GM19193 (cell line): ENCODE results near the gene TTC8.

Source experiments
- POLR2A ChIP-seq: IDR thresholded peaks from 4 replicates; pipeline ENCODE4 v1.6.1; 2011; ENCODE audit not compliant: insufficient read depth, insufficient read length; ENCODE audit errors: extremely low read depth

The TTC8 gene

DNA sequence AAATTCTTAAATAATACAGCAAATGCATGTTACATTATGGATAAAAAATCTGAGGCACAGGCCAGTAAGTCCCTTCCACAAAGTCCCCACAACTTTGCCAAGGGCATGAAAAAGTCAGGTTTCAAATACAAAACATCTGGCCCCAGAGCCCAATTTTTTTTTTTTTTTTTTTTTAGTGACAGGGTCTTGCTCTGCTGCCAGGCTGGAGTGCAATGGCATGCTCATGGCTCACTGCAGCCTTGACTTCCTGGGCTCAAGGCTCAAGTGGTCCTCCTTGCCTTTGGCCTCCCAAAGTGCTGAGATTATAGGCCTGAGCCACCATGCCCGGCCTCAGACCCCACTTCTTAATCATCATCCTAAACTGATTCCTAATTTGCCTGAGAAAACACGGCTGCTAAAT, 3.1 kb upstream of the TTC8 start:
- no peak for TF ChIP-seq POLR2A

DNA sequence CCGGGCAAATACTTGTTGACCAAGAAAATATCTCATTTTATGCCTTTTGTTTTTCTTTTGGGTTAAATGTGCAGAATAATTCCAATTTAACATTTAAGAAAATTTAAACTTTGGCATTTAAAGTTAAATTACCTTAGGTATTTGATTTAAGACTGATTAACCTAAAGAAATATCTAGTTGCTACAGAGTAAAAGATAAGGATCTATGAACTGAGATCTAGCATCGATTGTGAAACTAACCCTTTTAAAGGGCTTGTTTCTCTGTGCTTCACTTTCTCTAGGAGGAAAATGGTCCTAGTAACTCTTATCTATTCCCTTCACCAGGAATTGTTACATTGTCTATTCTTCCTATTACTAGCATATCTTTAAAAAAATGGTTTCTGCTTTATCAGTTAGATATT, 2.6 kb upstream of the TTC8 start:
- no peak for TF ChIP-seq POLR2A

- TF ChIP-seq POLR2A: no peak
Measured at GRCh38 chr14:88823968-88824313, 510 bp upstream of the TTC8 start.

DNA sequence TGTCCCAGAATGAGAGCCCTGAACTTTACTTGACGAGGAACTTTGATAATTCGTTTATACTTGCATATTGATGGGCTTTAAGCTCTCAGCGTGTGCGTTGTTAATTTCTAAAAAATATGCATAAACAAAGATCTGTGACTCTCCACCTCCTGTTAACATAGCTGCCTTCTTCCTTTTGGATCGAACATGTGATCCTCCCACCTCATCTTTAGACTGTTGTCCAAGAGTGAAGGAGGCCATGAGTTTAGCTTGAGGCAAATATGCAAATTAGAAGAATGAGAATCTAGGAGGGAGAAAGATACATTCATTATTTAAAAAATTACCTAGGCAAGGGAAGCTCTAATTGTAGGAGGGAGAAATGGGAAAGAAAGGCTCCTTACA, 617 bp downstream of the TTC8 start:
- no peak for TF ChIP-seq POLR2A

DNA sequence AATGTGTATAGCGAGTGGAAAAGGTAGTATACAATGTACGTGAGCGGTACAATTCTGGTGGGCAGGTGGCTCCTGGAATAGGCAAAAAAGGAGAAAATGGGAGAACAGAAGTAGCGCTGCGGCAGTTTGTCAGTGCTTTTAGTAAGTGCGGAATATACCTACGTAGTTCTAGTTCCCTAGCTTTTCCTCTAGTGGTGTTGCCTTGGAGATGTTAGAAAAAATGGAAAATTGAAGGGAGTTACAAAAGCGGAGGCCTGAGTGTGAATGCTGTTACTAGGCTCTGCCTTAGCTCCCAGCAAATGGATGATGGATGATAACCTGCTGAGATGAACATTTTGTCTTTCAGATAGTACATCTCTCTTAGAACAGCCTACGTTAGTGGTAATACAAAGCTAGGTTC, 1.1 kb downstream of the TTC8 start:
- TF ChIP-seq POLR2A: no peak

DNA sequence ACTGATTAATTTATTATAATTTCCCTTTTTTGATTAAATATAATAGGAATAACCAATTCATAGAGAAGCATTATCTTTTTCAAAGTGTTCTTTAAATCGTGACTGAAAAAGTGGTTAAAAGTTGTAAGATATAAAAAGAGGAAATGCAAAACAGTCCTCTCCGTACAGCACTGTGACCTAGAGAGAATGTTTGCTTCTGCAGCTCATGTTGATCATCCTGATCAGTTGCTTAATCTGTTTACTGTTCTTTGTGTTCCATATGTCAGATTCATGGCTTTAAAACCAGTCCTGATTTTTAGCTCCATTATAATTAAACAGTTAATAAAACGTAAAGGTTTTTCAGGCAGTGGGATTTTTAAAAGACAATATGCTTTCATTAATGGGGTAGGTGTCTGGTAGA, 4.7 kb downstream of the TTC8 start:
- TF ChIP-seq POLR2A: no peak

GRCh38 chr14:88829685-88830302, 5.3 kb downstream of the TTC8 start:
- no peak for TF ChIP-seq POLR2A

GRCh38 chr14:88831284-88831683, 6.8 kb downstream of the TTC8 start:
- no peak for TF ChIP-seq POLR2A

DNA sequence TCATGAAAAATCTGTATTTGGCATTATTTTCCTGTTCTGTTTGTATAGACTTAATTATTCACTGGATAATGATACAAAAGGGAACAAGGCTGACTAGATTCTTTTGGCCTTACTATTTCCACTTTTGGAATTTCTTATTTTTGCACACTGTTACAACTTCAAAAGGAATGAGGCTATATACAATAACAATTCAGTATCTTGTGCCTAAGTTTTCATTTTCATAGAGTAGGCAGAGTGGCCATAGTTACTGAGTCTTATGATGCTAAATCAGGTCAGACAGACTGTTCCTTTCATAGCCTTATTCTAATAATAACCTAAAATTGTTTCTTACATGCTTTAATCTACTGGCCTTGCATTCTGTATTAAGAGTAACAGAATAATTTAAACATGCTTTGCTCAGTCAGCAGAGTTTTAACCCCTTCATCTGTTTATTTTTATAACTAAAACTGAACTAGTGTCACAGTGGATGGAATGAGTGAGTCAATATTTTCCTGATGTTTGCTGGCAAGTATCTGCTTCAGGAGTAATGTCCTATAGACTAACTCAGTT, 10.5 kb downstream of the TTC8 start:
- TF ChIP-seq POLR2A: no peak

- TF ChIP-seq POLR2A: no peak
Measured at GRCh38 chr14:88835661-88836060, 11.2 kb downstream of the TTC8 start.

- no peak for TF ChIP-seq POLR2A
Measured at GRCh38 chr14:88837495-88837894, 13.0 kb downstream of the TTC8 start.

DNA sequence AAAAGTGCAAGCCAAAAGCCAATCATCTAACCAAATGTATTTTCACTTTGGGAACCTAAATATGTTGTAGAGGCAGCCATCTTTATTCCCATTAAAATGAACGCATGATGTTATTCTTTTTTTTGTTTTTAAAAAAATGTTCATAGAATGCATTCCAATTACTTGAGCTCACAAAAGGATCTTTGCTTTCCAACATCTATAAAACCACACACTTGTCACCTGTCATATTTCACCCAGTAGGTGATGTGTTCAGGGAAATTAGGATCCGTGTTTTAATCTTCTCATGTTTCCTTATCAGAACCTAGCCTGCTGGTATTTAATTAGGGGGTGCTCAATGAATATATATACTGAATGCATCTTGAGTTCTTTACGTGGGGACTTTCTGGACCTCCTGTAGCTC, 13.6 kb downstream of the TTC8 start:
- TF ChIP-seq POLR2A: no peak

DNA sequence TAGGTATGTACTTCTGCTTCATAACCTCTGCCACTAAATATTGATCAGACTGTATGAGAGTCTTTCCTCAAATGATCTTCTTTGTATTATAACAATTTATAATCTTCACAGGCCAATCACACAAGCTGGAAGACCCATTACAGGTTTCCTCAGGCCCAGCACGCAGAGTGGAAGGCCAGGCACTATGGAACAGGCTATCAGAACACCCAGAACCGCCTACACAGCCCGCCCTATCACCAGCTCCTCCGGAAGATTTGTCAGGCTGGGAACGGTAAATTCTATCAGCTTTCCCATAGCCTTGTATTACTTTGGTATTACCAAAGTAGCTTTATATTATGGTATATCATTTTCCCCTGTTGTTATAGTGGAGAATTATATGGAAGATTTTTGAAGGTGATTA, 16.5 kb downstream of the TTC8 start:
- TF ChIP-seq POLR2A: no peak

DNA sequence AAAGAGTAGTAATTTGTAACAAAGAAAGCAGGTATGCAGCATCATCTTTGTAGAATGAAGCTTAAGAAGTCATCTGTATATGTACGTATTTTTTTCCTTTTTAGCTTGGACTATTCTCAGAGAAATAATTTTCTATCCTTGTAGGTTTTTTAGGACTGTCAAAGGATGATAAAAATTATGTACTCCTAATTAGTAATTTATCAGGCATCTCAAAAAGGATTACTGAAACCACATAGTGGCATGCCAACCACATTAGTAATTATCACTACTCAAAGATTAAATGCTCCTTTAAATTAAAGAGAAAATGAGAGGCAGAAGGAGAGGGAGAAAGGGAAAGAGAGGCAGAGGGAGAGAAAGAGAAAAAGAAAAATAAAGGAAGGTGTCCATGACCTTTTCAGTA, 17.3 kb downstream of the TTC8 start:
- TF ChIP-seq POLR2A: no peak

GRCh38 chr14:88842414-88842813, 18.0 kb downstream of the TTC8 start:
- TF ChIP-seq POLR2A: no peak

GRCh38 chr14:88844980-88845491, 20.6 kb downstream of the TTC8 start:
- TF ChIP-seq POLR2A: no peak

DNA sequence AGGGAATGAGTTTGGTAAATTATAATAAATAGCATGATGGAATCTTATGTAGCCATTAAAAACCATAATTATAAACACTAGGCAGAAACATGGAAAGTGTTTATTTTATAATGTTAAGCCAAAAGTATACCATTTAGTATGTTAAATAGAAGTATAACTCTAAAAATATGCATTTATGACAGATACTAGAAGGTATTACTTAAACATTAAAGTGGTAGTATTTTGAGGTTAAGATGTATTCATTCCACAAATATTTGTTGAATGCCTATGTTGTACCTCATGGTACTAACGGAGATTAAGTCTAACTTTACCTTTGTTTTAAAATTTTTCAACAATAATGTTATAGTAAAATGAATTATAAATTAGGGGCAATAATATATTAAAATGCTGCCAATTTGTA, 24.1 kb downstream of the TTC8 start:
- TF ChIP-seq POLR2A: no peak
